DMS 273 treated with DMSO at 0.1 percent for 48 hours (cell line): ENCODE results near the gene C1orf167.

ENCODE experiments used
- DNase-seq: peaks from one replicate; lab custom pipeline; 2025; lab: John Stamatoyannopoulos, UW

C1orf167 gene

DNA sequence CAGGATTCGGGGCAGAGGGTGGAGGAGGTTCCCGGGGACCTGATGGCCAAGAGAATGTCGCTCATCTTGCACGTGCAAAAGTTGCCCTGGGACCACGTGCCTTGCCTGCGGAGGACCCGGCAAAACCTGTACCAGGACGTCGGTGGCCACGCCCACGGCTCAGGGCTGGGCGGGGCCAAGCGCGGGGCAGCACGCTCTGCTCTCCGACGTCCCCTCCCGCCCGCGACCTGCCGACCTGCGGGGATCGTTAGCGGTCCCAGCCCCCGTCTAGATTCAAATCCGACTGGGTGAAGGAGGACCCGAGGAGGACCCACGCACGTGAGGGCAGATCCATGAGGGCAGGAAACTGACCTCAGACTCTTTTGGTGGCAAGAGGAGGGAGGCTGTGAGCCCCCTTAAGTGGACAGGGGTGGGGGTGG is at the start of gene C1orf167:
Gene C1orf167, plus strand, starts transcription at position 206 of the 419 bp plus-strand sequence. CDS start 2,208 bp downstream, outside the sequence.
- no peak for DNase-seq

DNA sequence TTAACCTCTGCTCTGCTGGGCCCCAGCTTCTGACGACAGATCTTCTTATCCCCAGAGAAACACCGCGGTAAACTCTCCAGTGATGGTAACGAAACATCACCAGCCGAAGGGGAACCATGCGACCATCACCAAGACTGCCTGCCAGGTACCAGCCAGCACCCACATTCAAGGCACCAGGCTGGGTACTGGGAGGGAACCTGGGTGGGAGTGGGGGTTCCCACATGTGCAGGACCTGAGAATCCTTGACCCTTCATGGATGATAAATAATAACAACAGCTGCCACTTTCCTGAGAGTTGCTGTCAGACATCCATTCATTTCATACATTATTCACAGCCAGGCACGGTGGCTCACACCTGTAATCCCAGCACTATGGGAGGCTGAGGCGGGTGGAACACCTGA is 49.7 kb upstream of the C1orf167 start:
- no peak for DNase-seq

- no peak for DNase-seq
Observed at GRCh38 chr1:11713095-11713494, 48.9 kb upstream of the C1orf167 start.

GRCh38 chr1:11714831-11715575 is 47.0 kb upstream of the C1orf167 start:
- DNase-seq: peak; percentile 75

DNA sequence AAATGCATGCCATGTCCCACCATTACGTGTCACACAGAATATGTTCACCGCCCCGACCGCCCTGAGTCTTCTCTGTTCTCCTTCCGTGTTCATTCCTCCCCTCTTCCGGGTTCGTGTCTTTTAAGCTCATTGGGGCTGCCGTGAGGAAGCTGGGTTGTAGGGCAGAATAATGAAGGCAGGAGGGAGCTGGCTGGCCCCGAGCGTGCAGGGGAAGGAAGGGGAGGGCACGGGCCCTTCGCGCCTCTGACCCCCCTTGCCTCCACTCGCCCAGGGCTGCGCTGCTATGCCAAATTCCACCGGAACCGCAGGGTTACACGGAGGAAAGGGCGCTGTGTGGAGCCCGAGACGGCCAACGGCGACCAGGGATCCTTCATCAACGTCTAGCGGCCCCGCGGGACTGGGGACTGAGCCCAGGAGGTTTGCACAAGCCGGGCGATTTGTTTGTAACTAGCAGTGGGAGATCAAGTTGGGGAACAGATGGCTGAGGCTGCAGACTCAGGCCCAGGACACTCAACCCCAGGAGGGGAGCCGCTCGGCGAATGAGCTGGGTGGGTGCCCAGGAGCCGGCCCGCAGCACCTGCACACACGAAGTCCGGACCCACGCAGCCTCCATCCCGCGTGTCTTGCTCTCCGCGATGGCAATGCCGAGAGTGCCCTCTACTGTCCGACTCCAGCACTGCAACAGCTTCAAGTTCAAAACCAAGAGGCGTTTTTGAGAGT is 42.5 kb upstream of the C1orf167 start:
- DNase-seq: peak; percentile 40

DNA sequence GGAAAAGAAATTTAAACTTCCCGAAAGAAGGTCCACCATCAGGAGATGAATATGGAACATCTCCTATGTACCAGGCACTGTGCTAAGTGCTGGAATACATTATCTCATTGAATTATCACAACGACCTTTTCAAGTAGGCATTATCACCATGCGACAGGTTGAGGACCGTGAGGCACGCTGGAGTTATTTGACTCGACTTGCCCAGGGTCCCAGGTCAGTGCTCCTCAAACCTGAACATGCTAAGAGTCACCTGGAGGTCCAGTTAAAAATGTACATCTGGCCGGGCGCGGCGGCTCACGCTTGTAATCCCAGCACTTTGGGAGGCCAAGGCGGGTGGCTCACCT is 42.0 kb upstream of the C1orf167 start:
- DNase-seq: no peak

- DNase-seq: no peak
Observed at GRCh38 chr1:11720525-11720924, 41.5 kb upstream of the C1orf167 start.

GRCh38 chr1:11721311-11721710 is 40.7 kb upstream of the C1orf167 start:
- no peak for DNase-seq

- no peak for DNase-seq
Observed at GRCh38 chr1:11722538-11722937, 39.5 kb upstream of the C1orf167 start.

DNA sequence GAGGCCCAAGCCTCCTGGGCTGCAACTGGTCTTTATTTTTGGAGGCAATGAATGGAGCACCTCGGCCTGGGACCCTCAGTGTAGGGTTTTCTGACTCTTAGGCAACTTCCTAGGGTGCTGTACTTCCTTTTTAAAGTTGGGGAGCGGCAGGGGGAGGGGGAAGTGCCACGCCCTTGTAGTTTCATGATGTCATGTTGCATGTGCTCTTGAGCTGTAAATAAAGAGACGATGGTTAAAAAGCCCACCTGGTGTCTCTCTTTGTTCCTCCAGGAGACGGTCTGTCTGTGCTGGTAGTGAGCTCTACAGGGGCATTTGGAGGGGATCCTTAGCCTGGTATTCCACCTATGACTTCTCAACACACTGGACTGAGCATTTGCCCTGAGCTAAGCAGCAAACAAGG is 36.4 kb upstream of the C1orf167 start:
- no peak for DNase-seq

DNA sequence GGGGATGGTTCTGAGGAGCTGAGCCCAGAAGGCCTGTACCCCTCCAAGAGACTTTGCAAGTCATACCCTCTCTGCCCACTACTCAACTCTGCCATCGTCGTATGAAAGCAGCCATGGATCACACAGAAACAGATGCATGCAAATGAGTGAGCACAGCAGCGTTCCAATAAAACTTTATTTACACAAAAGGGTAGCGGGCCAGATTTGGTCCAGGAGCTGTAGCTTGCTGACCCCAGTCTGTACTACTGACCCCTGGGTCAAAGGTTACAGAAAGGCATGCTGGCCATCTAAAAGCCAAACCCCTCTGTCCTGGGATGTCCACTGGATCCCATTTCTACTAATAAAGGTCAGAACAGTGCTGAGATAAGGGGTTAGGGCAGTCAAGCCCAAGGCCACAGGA is 34.9 kb upstream of the C1orf167 start:
- DNase-seq: no peak

- DNase-seq: no peak
Observed at GRCh38 chr1:11728126-11728806, 33.7 kb upstream of the C1orf167 start.

GRCh38 chr1:11729155-11729497 is 32.9 kb upstream of the C1orf167 start:
- DNase-seq: no peak

- DNase-seq: no peak
Observed at GRCh38 chr1:11729498-11730428, 32.2 kb upstream of the C1orf167 start.

DNA sequence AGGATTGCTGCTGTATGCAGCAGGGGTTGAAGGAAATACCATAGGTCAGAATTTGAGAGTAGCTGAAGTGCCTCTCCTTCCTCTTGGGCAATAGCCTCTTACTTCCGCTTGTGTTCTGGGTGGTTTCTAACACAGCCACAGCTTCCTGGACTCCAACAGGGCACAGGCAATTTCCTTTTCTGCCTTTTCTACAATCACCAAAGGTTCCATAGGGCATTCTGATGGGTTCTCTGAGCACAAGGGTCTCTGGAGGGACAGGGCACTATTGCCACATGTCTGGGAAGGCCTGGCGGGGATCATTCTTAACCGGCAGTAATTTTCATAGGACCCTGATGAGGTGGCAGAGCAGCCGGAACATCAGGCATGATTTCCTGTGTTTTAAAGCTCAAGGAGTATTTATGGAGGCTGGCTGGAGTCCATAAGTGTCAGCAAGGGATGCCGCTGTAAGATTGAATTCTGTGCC is 31.5 kb upstream of the C1orf167 start:
- no peak for DNase-seq

DNA sequence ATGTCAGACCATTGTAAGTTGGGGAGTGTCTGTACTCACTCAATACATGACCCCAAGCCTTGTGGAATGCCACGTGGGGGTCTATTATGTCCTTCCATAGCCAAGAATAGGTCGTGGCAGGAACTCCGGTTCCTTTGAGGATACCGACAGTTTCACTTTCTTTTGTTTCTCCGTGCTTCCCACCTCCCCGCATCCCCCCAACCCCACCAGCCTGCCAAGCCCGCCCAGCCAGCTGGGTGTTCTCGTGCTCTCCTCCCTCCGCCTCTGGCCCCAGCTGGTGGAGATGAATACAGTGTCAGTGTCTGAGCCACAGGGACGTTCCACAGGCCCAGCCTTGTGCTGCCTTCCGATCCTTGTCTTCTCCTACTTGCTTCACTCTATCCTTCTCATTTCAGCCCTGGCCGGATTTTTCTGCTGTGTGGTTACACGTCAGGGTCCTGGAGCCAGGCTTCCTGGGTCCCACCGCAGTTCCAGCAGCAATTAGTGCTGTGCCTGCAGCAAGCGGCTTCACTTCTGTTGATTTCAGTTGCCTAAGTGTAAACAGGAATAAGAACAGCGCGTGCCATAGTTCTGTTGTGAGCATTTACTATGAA is 30.2 kb upstream of the C1orf167 start:
- DNase-seq: no peak

DNA sequence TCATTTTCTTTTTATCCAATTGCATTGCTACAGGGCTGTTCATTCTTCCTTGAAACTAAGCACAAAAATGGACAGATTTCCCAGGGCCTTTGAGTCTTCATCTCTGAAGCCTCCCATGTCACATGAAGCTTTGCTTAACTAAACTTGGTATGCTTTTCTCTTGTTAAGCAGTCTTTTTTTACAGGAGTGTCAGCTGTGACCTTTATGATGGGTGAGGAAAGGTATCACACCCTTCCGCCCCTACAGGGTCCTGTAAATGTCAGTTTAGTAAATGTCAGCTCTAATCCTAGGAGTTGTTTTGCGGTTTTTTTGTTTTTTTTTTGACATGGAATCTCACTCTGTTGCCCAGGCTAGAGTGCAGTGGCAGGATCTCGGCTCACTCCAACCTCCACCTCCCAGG is 28.7 kb upstream of the C1orf167 start:
- no peak for DNase-seq

- no peak for DNase-seq
Observed at GRCh38 chr1:11735531-11735853, 26.5 kb upstream of the C1orf167 start.

DNA sequence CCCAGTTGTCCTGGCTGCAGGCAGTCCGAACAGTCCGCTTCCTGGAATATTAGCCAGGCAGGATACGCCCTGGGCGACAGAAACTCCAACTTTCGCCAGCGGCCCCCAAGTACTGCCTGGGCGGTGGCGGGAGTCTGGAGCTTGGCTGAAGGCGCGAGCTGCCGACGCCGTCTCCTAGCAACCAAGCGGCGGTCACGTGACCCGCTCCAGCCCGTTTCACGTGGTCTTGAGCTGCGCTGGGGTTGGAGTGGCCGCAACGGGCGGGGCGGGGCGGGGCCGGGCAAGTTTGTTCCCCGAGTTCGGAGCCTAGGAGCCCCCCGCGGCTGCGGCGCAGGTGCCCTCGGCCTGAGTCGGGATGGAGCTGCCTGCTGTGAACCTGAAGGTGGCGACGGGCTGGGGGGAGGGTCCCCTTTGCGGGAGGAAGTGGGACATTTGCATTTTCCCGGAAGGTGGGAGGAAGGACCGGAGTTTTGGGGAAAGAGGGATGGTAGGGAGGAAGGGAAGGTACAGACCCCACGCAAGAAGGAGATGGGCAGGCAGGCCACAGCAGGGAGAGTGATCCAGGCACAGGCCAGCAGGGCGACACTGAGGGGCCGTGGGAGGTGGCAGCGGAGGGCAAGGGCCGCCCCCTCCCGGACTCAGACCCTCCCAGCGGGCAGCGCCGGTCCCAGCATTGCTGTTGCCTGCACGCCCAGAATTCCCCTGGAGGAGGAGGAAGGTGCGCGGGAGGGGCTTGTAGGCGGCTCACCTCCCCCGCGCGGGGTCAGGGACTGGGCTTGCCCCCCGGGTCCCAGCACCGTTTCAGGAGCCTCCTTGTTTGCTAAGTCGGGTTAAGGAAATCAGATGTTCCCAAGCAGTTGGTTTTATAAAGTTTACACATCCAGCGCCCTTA is 25.9 kb upstream of the C1orf167 start, which contains the start of gene AGTRAP:
Gene AGTRAP, plus strand, starts transcription at position 283 of the 892 bp plus-strand sequence. Its CDS starts 73 bp downstream, at position 356.
- peak; percentile 69 for DNase-seq
